Right hindlimb (tissue), 1 donor: ENCODE data around the gene TRIO.
"Not testable (repeated sequence)": the region's sequence is repeated elsewhere in the genome, so short reads cannot be mapped to it uniquely, and the experiment has no call there.

Experiments
- DNase-seq: peaks from one replicate; pipeline ENCODE4 v3.0.0-alpha.2; 2018

The TRIO gene

GRCh38 chr5:14420101-14420811, 277.1 kb downstream of the TRIO start:
- DNase-seq = no peak

- DNase-seq = no peak
Observed at GRCh38 chr5:14421851-14422250, 278.7 kb downstream of the TRIO start.

GRCh38 chr5:14424011-14424685, 281.0 kb downstream of the TRIO start:
- DNase-seq = no peak

- DNase-seq = no peak
Observed at GRCh38 chr5:14425559-14425958, 282.4 kb downstream of the TRIO start.

- no peak for DNase-seq
Observed at GRCh38 chr5:14426521-14426920, 283.4 kb downstream of the TRIO start.

GRCh38 chr5:14428302-14429081, 285.4 kb downstream of the TRIO start:
- DNase-seq = no peak

- DNase-seq = no peak
Observed at GRCh38 chr5:14429101-14430050, 286.2 kb downstream of the TRIO start.

GRCh38 chr5:14431534-14431933, 288.4 kb downstream of the TRIO start:
- DNase-seq = no peak

GRCh38 chr5:14432931-14433589, 289.9 kb downstream of the TRIO start:
- DNase-seq = no peak

- DNase-seq = no peak
Observed at GRCh38 chr5:14435481-14435880, 292.3 kb downstream of the TRIO start.

GRCh38 chr5:14436122-14436521, 293.0 kb downstream of the TRIO start:
- DNase-seq = not testable (repeated sequence)

- no peak for DNase-seq
Observed at GRCh38 chr5:14436801-14437542, 293.8 kb downstream of the TRIO start.

GRCh38 chr5:14438195-14438606, 295.1 kb downstream of the TRIO start:
- DNase-seq = no peak

- DNase-seq = no peak
Observed at GRCh38 chr5:14439087-14439871, 296.1 kb downstream of the TRIO start.

GRCh38 chr5:14440223-14440581, 297.1 kb downstream of the TRIO start:
- peak; percentile 55 for DNase-seq

- peak; percentile 93 for DNase-seq
Observed at GRCh38 chr5:14440582-14441431, 297.7 kb downstream of the TRIO start.

GRCh38 chr5:14441641-14442040, 298.5 kb downstream of the TRIO start:
- DNase-seq = no peak

GRCh38 chr5:14442536-14442935, 299.4 kb downstream of the TRIO start:
- DNase-seq = no peak

GRCh38 chr5:14443671-14444093, 300.5 kb downstream of the TRIO start:
- no peak for DNase-seq
